ENCODE results near the gene PLD5.
"Not testable (repeated sequence)": the region's sequence is repeated elsewhere in the genome, so short reads cannot be mapped to it uniquely, and the experiment has no call there.

Gene PLD5

DNA sequence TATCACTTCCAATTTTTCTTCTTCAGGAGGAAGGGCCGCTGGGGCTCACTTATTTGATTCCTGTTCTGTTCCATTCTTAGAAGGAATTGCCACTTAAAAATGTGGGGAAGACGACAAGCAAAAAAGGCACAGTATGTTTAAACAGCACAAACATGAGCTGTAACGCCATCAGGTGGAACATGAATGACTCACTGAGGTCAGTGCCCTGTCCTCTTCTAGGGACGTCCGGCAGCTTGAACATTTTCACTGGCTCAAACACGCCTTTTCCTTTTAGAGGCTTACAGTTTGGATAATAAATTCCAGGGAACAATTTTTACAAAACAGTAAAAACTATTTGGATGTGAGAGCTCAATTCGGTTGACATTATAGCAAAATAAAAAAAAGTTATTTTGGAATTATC lies 260.1 kb downstream of the PLD5 start:
- not testable (repeated sequence) for DNase-seq

GRCh38 chr1:242245255-242245654 lies 279.2 kb downstream of the PLD5 start:
- no peak for DNase-seq

GRCh38 chr1:242243472-242243871 lies 281.0 kb downstream of the PLD5 start:
- no peak for DNase-seq

- DNase-seq = peak; percentile 95
Measured at GRCh38 chr1:242242983-242243382, 281.5 kb downstream of the PLD5 start.

DNA sequence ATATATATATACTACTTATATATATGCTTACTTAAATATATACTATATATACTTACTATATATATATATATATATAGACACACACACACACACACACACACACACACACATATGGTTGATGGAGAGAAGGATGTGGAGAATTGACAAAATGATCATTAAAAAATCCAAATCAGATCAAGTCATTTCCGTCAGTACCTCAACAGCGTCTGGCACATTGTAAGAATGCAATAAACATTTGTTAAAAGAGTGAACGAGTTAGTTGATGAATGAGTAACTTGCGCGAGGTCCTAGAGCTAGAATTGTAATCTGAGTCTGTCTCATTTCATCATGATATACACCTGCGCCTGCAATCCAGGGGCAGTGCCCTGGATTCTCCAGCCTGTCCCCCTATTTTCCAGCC lies 282.6 kb downstream of the PLD5 start:
- DNase-seq = no peak

GRCh38 chr1:242240691-242241090 lies 283.8 kb downstream of the PLD5 start:
- no peak for DNase-seq

DNA sequence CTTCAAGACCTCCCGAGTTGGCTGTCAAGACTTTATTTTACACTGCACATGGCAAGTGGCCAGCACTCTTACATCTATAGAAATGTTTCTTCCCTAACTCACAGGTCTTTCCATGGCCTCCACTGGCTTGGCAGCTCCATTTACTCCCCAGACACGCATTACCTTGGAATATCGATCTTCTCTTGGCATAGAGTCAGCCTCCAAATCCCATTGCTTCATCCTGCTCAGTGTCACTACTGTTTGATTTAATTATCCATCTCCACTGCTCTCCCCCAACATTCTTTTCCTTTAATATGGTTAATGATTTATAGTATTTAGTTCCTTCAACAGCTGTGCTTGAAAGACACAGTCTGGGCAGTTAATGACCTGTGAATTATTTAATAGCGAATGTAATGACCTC lies 284.4 kb downstream of the PLD5 start:
- no peak for DNase-seq

GRCh38 chr1:242239398-242239797 lies 285.1 kb downstream of the PLD5 start:
- no peak for DNase-seq

- DNase-seq = no peak
Measured at GRCh38 chr1:242237051-242237450, 287.4 kb downstream of the PLD5 start.

GRCh38 chr1:242228991-242229390 lies 295.5 kb downstream of the PLD5 start:
- no peak for DNase-seq

GRCh38 chr1:242225767-242226573 lies 298.5 kb downstream of the PLD5 start:
- DNase-seq = no peak

GRCh38 chr1:242224878-242225766 lies 299.4 kb downstream of the PLD5 start:
- not testable (repeated sequence) for DNase-seq

- no peak for DNase-seq
Measured at GRCh38 chr1:242224461-242224860, 300.0 kb downstream of the PLD5 start.

DNA sequence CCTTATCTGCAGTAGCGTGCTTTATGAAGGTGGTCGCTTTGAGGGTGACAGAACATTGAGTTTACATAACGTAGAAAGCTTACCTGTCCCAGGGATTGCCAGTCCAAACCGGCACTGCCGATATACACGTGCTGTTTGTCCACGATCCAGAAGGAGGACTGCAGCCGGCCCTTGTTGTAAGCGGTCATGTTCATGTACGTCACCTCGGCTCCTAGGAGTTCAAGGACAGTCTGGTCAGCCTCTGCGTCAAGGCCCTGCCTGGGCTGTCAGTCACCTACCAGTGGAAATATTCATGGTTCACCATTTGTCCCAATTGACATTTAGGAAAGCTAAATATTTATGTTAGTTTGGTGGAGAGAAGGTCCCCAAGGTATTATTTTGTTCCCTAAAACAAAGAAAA lies 304.6 kb downstream of the PLD5 start:
- no peak for DNase-seq

DNA sequence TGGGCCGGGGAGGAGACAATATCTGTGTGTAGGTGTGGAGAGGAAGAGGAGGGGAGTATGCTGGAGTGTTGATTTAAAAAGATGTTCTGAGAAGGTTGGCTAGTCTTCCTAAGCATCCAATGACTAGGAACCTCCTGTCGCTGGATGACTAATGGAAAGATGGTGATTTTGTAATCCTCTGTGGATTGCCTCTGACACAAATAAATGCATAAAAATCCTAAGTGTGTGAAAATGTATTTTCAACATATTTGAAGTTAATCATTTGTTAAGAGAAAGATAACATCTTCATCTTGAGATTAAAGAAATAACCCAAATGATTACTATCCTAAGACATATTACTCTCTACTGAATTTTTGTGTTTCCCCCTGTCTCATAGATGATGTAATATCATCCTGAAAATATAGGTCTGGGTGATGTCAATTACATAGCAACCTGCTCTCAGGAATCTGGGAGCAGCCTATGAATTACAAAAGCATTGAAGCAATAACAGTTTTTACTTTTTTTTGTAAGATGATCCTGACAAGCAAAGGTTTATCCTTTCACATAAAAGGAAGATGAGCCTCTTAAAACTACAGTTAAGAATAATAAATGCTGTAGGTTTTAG lies 305.1 kb downstream of the PLD5 start:
- DNase-seq = no peak

- DNase-seq = no peak
Measured at GRCh38 chr1:242216368-242216767, 308.1 kb downstream of the PLD5 start.

GRCh38 chr1:242214455-242214854 lies 310.0 kb downstream of the PLD5 start:
- not testable (repeated sequence) for DNase-seq

- not testable (repeated sequence) for DNase-seq
Measured at GRCh38 chr1:242212961-242213360, 311.5 kb downstream of the PLD5 start.

GRCh38 chr1:242212401-242212800 lies 312.1 kb downstream of the PLD5 start:
- no peak for DNase-seq

DNA sequence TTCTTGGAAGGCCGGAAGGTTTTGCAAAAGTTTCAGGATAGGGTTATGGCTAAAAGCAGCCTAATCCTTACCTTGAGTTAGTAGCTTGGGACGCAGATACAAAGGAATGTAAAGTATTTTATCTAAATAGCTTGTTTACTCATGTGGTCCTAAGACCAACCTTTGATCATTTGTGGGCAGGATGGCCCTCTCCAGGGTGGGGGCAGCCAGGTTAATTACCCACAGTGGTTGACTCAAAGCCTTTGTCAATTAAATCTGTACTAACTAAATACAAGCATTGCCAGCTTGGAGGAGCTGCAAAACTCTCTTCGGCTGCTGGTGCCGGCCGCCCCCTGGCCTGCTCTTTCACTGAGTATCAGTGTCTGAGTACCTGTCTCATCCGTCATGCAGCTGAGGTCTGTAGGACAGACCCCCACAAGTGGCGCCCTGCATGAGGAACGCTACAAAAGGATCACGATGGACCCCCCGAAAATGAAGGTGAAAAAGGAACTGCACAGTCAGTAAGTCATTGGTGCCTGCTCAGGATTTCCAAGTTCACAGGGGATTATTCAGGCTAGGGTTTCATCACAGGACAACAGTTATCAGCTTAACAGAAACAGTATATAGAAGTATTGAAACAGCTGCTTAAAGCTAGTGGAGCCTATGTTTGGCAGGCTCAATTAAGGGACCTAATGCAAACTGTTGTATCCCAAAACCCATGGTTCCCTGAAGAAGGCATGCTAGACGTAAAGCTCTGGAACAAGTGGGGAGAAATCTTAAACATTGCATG lies 313.1 kb downstream of the PLD5 start:
- no peak for DNase-seq

- not testable (repeated sequence) for DNase-seq
Measured at GRCh38 chr1:242210316-242210715, 314.2 kb downstream of the PLD5 start.

GRCh38 chr1:242209063-242209462 lies 315.4 kb downstream of the PLD5 start:
- DNase-seq = no peak

DNA sequence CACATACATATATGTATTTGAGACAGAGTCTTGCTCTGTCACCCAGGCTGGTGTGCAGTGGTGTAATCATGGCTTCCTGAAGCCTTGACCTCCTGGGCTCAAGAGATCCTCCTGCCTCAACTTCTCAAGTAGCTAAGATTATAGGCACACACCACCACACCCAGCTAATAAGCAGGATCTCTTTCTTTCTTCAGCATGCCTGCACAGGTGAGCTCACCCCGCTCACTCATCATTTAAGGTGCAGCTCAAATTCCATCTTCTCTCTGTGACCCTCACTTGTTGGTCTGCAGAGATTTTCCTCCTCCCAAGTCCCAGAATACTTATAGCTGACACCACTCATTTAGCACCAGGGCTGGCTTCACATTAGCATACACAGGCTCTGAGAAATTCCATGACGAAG lies 316.5 kb downstream of the PLD5 start:
- DNase-seq = no peak

Measured in NCI-H1694 (cell line).